HG03060 (cell line): ENCODE data around the gene MAPK1.
"Not testable (repeated sequence)": the region's sequence is repeated elsewhere in the genome, so short reads cannot be mapped to it uniquely, and the experiment has no call there.

Source experiments
- ATAC-seq: cut with Tn5 transposase; IDR thresholded peaks from one replicate; pipeline ENCODE4 v1.9.1; 2021; ENCODE audit warnings: low read depth, moderate number of reproducible peaks; ENCODE audit not compliant: unreplicated experiment

The MAPK1 gene

DNA sequence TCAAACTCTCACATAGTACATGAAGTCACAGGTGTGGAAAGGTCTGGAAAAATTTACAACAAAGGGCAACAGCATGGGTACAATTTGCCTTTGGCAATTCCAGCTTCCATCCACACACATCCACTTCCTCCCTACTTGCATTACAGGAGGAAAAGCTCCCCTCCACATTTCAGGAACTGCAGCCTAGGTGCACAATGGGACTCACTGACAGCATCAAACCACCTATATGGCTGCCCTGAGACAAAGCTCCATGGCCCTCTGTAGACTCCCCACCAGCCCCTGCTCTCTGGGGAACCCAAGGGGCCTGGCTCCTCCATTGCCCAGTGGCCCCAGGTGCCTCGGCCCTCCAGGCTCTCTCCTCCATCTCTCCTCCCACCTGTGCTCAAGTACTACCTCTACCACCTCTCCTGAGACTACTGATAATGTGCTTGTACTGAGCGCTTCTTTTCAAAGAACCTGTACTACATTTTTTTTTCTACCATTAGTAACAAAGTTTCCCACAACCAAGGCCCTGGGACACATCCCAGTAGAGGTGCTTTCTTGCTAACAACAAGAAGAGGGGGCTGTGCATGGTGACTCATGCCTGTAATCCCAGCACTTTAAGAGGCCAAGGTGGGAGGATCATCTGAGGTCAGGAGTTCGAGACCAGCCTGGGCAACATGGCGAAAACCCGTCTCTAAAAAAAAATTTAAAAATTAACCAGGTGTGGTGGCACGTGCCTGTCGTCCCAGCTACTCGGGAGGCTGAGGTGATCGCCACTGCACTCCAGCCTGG is 136.7 kb downstream of the MAPK1 start:
- no peak for ATAC-seq

DNA sequence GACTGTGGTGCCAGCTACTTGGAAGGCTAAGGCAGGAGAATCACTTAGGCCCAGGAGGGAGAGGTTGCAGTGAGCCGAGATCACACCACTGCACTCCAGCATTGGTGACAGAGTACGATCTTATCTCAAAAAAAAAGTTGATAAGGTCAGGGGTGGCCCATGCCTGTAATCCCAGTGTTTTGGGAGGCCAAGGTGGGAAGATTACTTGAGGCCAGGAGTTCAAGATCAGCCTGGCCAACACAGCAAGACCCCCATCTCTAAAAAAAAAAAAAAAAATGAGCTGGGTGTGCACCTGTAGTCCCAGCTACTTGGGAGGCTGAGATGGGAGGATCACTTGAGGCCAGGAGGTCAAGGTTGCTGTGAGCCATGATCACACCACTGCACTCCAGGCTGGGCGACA is 138.3 kb downstream of the MAPK1 start:
- not testable (repeated sequence) for ATAC-seq

DNA sequence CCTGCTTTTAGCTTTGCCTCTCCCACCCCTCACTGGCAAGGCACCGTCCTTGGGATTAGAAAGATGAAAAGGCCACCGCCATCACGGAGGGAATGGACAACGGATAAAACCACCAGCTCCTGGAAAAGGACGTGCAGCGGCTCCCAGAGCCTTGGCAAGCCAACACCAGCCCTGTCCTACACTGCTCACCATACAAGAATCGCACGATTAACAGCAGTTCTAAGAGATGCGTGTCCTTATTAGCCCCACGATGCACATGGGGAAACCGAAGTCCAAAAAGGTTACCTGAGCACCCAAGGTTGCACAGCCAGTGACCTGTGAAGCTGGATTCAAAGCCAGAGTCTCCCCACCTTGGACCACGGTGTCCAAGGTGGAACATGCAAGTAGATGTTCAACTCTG is 139.2 kb downstream of the MAPK1 start:
- ATAC-seq, result no peak

DNA sequence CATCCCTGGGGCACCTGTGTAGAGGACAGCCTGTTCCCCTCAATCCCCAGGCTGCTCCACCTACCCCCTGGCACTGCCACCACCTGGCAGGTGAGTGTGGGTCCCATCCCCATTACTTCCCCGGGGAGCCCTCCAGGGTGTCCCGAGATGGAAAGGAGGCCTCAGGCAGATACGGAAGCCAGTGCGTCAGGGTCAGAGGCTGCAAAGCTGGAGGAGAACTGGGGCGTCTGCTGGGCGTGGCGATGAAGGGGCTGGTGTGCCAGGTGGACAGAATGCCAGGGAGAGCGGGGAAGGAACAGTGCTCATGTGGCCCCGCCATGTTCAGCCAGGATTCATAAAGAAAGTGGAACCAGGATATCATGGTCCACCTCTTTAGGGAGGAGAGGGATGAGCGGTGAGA is 139.7 kb downstream of the MAPK1 start:
- no peak for ATAC-seq

DNA sequence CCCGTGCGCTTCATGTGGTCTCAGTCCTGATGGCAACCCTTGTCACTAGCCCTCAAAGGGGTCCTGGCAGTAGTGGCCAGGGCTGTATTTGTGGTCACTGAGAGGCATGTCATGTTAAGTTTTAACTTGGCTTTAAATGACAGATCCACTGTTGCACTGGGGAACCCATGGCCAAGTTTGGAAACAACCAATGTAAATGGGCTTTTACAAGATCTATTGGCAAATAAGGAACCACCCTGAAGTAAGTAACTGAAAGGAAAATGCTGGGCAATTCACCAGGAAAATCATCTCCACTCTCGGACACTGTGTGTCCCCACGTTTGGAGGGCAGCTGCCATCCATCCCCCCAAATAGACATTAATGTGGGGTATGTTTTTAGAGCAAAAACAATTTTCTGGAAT is 140.3 kb downstream of the MAPK1 start:
- ATAC-seq, result no peak

DNA sequence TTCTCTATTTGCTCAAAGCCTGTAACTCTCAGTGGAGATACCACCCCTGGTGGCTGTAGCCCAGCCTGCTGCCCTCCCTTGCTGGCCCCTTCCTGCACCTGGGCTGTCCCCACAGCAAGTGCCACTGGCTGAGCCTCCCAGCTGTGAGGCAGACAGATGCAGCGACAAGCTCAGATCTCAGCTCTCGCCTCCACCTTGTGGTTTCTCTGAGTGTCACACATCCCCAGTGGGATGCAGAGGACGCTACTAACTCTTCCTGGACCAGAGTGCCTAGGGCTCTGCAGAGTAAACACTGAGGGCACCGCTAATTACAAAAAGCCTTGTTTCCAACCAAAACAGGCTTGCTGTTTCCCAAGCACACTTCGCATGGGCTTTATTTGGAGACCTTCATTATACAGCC is 140.8 kb downstream of the MAPK1 start:
- no peak for ATAC-seq

DNA sequence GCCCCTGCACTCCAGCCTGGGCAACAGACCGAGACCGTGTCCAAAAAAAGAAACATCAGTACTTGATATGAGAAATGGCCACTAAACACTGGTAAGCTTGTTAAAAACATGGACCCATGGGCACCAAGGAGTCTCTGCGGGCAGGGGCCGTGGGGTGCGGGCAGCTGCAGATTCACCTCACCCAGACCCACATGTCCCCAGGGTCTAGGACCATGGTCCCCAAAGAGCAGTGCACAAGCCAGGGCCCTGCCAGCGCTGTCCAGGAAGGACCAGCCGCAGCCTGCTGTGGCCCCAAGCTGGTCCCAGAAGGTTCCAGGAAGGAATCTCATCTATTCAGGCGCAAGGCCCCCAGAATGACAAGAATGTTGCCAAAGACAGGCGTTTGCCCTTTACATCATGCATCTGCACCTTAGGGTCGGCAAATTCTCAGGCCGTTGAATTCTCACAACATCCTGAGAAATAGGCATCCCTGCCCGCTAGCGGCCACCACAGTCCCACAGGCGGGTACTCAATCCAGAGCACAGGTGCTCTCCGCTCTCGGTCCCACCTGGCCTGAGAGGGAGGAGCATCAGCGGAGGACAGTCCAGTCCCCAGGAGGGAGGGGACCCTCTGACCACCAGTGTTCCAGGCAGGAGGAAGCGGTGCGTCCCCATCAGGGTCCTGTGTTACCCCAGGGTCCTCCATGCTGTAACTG is 141.3 kb downstream of the MAPK1 start:
- no peak for ATAC-seq

DNA sequence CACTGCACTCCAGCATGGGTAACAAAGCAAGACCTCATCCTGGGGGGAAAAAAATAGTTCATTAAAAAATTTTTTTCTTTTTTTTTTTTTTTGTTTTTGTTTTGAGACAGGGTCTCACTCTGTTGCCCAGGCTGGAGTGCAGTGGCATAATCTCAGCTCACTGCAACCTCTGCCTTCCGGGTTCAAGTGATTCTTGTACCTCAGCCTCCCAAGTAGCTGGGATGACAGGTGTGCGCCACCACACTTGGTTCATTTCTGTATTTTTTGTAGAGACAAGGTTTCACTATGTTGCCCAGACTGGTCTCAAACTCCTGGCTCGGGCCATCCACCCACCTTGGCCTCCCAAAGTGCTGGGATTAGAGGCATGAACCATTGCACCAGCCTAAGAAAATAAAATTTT is 142.9 kb downstream of the MAPK1 start:
- not testable (repeated sequence) for ATAC-seq

DNA sequence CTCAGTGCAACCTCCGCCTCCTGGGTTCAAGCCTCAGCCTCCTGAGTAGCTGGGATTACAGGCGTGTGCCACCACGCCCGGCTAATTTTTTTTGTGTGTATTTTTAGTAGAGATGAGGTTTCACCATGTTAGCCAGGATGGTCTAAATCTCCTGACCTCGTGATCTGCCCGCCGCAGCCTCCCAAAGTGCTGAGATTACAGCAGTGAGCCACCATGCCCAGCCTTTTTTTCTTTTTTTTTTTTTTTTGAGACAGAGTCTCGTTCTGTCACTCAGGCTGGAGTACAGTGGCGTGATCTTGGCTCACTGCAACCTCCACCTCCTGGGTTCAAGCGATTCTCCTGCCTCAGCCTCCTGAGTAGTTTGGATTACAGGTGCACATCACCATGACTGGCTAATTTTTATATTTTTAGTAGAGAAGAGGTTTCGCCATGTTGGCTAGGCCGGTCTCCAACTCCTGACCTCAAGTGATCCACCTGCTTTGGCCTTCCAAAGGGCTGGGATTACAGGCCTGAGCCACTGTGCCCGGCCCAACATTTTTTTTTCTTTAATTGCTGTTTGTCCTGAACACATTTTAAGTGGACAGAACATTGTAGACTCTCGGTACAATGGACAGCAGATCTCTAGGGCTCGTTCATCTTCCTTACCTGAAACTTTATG is 146.1 kb downstream of the MAPK1 start:
- not testable (repeated sequence) for ATAC-seq

DNA sequence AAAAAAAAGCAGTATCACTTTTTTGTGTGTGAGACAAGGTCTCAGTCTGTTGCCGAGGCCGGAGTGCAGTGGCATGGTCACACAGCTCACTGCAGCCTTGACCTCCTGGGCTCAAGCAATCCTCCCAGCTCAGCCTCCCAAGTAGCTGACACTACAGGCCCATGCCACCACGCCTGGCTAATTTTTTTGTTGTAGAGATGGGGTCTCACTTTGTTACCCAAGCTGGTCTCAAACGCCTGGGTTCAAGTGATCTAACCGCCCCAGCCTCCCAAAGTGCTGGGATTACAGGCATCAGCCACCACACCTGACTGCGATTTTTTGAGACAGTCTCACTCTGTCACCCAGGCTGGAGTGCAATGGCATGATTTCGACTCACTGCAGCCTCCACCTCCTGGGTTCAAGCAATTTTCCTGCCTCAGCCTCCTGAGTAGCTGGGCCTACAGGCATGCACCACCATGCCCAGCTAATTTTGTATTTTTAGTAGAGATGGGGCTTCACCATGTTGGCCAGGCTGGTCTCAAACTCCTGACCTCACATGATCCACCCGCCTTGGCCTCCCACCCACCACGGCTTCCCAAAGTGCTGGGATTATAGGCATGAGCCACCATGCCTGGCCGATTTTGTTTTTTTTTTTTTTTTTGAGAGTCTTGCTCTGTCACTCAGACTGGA is 147.1 kb downstream of the MAPK1 start:
- ATAC-seq, result not testable (repeated sequence)

DNA sequence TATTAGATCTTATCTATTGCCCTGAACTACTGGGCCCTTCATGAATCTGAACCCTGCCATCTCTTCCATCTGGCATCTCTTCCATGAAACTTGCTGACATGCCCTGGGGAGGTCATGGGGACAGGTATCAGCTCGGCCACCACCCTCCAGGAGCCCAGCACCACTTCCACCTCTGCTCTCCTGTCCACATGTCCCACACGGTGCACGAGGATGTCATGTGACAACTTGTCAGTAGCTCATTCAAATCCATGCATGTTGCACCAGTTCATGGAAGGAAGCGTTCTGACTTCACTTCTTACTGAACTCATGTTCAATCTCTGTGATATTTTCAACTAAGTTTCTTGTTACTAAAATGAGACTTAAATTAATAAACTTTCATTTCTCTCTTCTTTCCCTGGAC is 148.4 kb downstream of the MAPK1 start:
- no peak for ATAC-seq

DNA sequence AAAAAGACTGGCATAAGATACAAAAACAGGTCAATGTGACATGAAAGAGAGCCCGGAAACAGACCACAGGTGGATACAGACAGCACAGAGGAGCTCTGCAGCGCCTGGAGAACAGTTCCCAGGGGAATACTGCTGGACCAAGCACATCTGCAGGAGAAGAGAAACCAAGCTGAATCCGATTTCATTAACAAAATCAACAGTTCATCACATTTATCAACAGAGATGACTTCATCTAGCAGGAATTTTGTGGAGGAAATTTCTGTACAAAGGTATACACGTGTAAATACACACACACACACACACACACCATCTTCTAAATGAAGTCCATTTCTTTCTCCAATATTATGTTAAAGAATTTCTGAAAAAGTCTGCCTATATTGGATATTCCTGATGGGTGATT is 148.9 kb downstream of the MAPK1 start:
- no peak for ATAC-seq

DNA sequence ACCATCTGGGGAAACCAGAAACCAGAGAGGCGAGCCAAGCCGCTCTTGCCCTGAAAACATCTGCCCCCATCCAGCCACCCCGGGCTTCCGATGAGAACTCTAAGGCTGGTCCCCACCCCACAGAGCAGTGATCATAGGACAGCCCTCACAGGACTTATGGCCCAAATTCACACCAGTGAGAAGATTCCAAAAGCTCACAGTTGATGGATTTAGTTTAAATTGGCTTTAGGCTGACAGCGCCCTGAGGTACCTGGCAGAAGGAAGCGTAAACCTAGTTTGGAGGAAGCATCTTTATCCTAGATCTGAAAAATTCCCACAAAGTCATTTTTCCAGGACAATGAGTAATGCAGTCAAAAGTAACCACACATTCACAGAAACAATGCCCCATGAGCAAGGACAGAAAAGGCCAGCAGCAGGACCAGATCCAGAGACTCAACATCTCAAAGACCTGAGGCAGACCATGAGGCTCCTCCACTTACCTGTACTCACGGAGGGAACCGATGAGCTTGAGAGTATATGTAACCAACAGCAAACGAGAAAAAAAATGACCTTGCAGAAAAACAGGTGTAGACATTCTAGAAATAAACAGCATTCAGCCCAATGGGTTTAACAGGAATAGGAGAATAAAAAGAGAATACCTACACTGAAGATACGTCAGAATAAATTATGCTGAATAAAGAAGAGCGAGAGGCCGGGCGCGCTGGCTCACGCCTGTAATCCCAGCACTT is 150.9 kb downstream of the MAPK1 start:
- not testable (repeated sequence) for ATAC-seq

DNA sequence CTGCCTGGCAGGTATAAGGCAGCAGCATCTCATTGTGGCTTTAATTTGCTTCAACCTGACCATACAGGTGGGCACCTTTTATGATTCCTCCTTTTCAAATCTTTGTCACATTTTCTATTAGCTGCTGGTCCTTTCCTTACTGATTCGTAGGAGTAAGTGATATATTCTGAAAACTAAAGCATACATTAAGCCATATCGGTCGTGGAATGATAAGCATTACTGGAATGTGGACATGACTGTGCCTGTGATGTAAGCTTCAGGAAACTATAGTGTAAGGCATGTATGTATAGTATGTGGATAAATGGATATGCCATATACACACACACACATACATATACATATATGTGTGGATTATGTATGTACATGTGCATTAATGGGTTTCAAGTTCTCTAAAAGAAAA is 152.7 kb downstream of the MAPK1 start:
- ATAC-seq, result no peak

DNA sequence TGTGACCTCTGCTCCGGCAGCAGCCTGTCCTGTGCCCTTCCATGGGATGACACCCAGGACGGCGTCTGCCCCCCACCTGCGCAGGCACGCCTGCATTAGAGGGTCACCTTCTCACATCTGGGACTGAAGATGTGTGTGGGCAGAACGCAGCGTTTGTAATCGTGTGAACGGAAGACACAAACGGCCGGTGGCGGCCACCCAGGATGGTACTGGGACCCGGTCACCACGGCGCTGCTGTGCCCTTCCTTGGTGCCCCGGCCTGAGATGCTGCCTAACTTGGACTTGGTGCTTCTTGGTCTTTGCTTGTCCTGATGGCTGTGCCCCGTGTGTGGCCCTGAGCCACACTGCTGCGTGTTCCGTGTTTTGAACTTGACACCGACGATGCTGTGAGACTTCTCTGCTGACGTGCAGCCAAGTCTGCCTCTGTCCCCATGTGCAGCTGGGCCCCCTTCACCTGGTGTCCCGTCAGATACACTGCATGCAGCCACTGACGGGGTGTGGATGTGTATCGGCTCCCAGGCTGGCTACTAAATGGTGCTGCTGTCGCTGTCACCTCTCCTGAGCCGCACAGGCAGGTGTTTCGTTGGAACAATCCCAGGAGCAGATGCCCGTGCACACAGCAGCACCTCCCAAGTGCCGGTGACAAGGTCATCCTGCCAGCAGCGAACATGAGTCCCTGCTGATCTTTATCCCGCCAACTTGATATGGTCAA is 153.2 kb downstream of the MAPK1 start:
- ATAC-seq, result no peak

DNA sequence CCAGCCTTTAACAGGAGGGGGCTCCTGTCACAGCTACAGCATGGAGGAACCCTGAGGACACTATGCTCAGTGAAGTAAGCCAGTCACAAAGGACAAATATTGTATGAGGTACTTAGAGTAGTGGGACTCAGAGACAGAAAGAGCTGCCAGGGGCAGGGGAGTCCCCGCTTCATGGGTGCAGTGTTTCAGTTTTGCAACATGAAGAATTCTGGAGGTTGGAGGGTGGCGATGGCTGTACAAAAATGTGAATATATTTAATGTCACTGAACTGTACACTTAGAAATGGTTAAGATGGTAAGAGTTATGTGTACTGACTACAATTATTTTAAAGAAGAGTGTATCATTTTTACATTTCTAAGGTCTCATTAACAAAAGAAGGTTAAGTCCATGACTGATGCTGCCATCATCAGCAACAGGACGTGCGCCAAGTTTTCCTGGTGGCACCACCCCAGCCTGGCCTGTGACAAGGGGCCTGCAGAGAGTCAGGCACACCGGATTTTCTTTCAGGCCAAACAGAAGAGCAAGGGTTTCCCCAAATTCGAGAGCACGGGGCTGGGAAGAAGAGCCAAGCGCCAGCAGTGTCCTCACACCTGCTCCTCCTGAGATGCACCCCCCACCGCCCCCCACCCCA is 153.9 kb downstream of the MAPK1 start:
- no peak for ATAC-seq

DNA sequence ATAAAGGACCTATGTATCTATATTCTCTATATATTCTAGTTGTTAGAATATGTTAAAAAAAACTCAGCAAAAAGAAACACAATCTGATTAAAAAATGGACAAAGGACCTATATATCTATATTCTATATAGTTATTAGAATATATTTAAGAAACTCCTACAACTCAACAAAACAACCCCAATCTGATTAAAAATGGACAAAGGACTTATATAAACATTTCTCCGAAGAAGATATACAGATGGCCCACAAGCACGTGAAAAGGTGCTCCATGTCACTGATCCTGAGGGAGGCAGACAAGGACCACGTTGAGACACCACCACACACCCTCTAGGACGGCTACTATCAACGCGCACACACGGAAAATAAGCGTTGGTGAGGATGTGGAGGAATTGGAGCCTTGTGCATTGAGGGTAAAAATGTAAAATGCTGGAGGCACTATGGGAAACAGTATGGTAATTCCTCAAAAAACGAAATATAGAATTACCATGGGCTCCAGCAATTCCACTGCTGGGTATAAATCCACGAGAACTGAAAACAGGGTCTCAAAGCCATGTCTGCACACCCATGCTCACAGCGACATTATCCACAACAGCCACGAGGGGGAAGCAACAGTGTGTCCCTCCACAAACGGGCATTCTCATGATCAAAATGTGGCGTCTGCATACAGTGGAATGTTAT is 154.6 kb downstream of the MAPK1 start:
- no peak for ATAC-seq

DNA sequence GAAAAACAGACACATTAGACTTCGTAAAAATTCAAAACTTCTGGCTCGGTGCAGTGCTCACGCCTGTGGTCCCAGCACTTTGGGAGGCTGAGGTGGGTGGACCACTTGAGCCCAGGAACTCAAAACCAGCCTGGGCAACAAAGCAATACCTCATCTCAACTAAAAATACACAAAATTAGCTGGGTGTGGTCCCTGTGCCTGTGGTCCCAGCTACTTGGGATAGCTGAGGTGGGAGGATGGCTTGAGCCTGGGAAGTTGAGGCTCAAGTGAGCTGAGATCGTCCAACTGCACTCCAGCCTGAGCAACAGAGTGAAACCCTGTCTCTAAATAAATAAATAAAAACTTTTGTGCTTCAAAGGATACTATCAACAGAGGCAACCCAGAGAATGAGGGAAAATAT is 155.6 kb downstream of the MAPK1 start:
- ATAC-seq, result no peak

DNA sequence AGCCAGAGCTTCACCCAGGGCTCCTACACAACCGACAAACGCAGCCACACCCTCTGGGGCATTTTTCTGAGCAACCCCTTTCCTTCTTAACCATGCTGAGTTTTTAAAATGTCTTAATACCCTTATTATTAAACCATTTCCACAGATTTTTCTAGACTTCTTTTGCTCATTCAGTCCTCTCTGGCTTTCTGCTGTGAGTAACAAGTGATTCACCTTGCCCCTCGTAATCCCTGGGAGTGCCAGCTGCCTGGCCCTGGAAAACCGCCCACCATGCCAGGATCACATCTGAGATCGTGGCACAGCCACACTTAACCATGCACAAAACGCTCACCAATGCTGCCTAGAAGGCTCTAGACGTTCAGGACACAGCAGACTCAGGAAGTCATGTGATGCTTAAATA is 157.3 kb downstream of the MAPK1 start:
- ATAC-seq, result no peak
